ENCODE measurements around the gene ERN1.

GRCh38 chr17:64095144-64095882 lies 34.6 kb downstream of the ERN1 start:
- no peak for TF ChIP-seq CTCF (conservative IDR thresholded peaks at IDR 0.05; ENCODE audit: low read depth, low read length)
- TF ChIP-seq EZH2phosphoT487 (IDR thresholded peaks at IDR 0.05; ENCODE audit: borderline replicate concordance, low read length) = no peak
- no peak for TF ChIP-seq EZH2 (IDR thresholded peaks at IDR 0.05; ENCODE audit: low read length, unreplicated experiment)

Data from PC-3 (cell line).